Fibroblast of lung (primary cell): ENCODE measurements around the gene PSKH1. TPM values are rescaled to one million over a fixed set of nuclear protein-coding genes. Genes with fewer than 3 reads are reported as not detected.
"Not testable (repeated sequence)": the region's sequence is repeated elsewhere in the genome, so short reads cannot be mapped to it uniquely, and the experiment has no call there.

Experiments
- DNase-seq, 2 donors: peaks; one replicate each; pipeline versions ENCODE4 v3.0.0 to v3.0.0-alpha.2; 2010; ENCODE audit warnings: low read depth in 2 of 2
- H2AFZ ChIP-seq: 2 replicates; pipeline ENCODE4 v1.5.1; 2012; ENCODE audit warnings: low read length, control low read depth, inconsistent platforms
- H3K27ac ChIP-seq: 2 replicates; pipeline ENCODE4 v1.5.1; 2011; ENCODE audit warnings: low read length, control low read depth; ENCODE audit not compliant: insufficient read depth
- H3K27me3 ChIP-seq: 2 replicates; pipeline ENCODE4 v1.5.1; 2011; ENCODE audit warnings: mild to moderate bottlenecking, low read length; ENCODE audit not compliant: control insufficient read depth, insufficient read depth
- H3K36me3 ChIP-seq: 2 replicates; pipeline ENCODE4 v1.5.1; 2011; ENCODE audit warnings: low read length; ENCODE audit not compliant: control insufficient read depth, insufficient read depth
- H3K4me1 ChIP-seq: 2 replicates; pipeline ENCODE4 v1.5.1; 2011; ENCODE audit warnings: low read length; ENCODE audit not compliant: control insufficient read depth, insufficient read depth; ENCODE audit errors: extremely low read depth
- H3K4me2 ChIP-seq: 2 replicates; pipeline ENCODE4 v1.5.1; 2011; ENCODE audit warnings: low read length, control low read depth; ENCODE audit not compliant: insufficient read depth; ENCODE audit errors: extremely low read depth
- H3K4me3 ChIP-seq, 4 experiments: fragments of 200-600 bp in 1 of 4; sonication (generic) in 1 of 4; replicated peaks in 1 of 4; 2 replicates each; pipeline ENCODE4 v1.5.1; 2011 to 2016; ENCODE audit warnings: low read length in 4 of 4, low read depth in 3 of 4, mild to moderate bottlenecking in 3 of 4, control low read depth in 2 of 4, inconsistent platforms in 1 of 4, mixed read lengths in 1 of 4; ENCODE audit not compliant: insufficient read depth in 1 of 4; ENCODE audit errors: control extremely low read depth in 1 of 4
- H3K79me2 ChIP-seq: 2 replicates; pipeline ENCODE4 v1.5.1; 2012; ENCODE audit warnings: mild to moderate bottlenecking, low read length, inconsistent platforms; ENCODE audit not compliant: control insufficient read depth, insufficient read depth
- H3K9ac ChIP-seq: 2 replicates; pipeline ENCODE4 v1.5.1; 2011; ENCODE audit warnings: mild to moderate bottlenecking, low read length, control low read depth; ENCODE audit not compliant: insufficient read depth
- H3K9me3 ChIP-seq: 2 replicates; pipeline ENCODE4 v1.5.1; 2012; ENCODE audit warnings: low read depth, low read length; ENCODE audit not compliant: control insufficient read depth, insufficient read depth
- H4K20me1 ChIP-seq: 2 replicates; pipeline ENCODE4 v1.5.1; 2011; ENCODE audit warnings: low read length; ENCODE audit not compliant: control insufficient read depth, insufficient read depth; ENCODE audit errors: extremely low read depth
- CTCF ChIP-seq, 2 donors: IDR thresholded peaks in 1 of 2; conservative IDR thresholded peaks in 1 of 2; 1 replicate in 1 of 2; 2 replicates in 1 of 2; pipeline ENCODE4 v1.5.1; 2011 to 2012; ENCODE audit warnings: low read length in 2 of 2, control low read depth in 1 of 2, inconsistent platforms in 1 of 2, low read depth in 1 of 2, mild to moderate bottlenecking in 1 of 2
- EZH2 ChIP-seq: IDR thresholded peaks from 2 replicates; pipeline ENCODE4 v1.5.1; 2012; ENCODE audit warnings: low read length, control low read depth, mild to moderate bottlenecking; ENCODE audit errors: missing control alignments
- polyA plus RNA-seq, 2 donors: library from polyadenylated mRNA; depleted of rRNA in 1 of 2; stranded (reverse) in 1 of 2; unstranded in 1 of 2; fragments of >200 nt; gene quantifications; 2 replicates each; pipeline ENCODE4 v1.2.1, GENCODE V29; 2011 to 2012; ENCODE audit warnings: missing spikeins in 1 of 2
- total RNA-seq: library from RNA; depleted of rRNA; stranded (reverse); fragments of >200 nt; gene quantifications from 2 replicates; pipeline ENCODE4 v1.2.1, GENCODE V29; 2014

PSKH1 gene
- total and polyA plus RNA-seq, 2 donors (not counting 1 experiment from before 2014, with no cell fraction given) = 13.4 to 15.4 TPM

- Histone ChIP-seq H3K36me3 (peaks cover 14% of the 10 kb centered on the region), H2AFZ (no peak overlapping the region), H3K4me3 (no peak overlapping the region), H3K9ac (peak overlapping the region; percentile 41), H3K4me1 (peaks cover 34% of the 10 kb centered on the region), H3K27ac (peak overlapping the region; percentile 64), H4K20me1 (peaks cover 3% of the 10 kb centered on the region), H3K4me2 (peak overlapping the region; percentile 30), H3K27me3 (no peaks in the 10 kb centered on the region), H3K9me3 (no peaks in the 10 kb centered on the region), H3K79me2 (peaks cover 68% of the 10 kb centered on the region)
- peak in 1 of 2 donors; percentile 68 for DNase-seq
- TF ChIP-seq CTCF (conservative IDR thresholded peaks at IDR 0.05 in 1 of 2, IDR thresholded peaks at IDR 0.05 in 1 of 2; ENCODE audit: low read depth in 1 of 2, low read length in 2 of 2) (no peak), EZH2 (no peak)
These were observed 30.2 kb upstream of the PSKH1 start for GRCh38 chr16:67862623-67863583.

- not testable (repeated sequence) for H2AFZ ChIP-seq, H4K20me1 ChIP-seq, H3K9me3 ChIP-seq, H3K27me3 ChIP-seq, H3K9ac ChIP-seq, DNase-seq, H3K4me2 ChIP-seq, H3K4me3 ChIP-seq
- H3K27ac ChIP-seq = peak overlapping the region; percentile 64
- peaks cover 58% of the 10 kb centered on the region for H3K79me2 ChIP-seq
- peaks cover 20% of the 10 kb centered on the region for H3K36me3 ChIP-seq
- H3K4me1 ChIP-seq = peaks cover 30% of the 10 kb centered on the region
These were observed 29.0 kb upstream of the PSKH1 start for GRCh38 chr16:67864044-67864443.

- Histone ChIP-seq H3K4me3 (no peak overlapping the region), H3K9ac (no peak overlapping the region), H3K27ac (no peak overlapping the region), H2AFZ (no peak overlapping the region), H3K9me3 (no peaks in the 10 kb centered on the region), H3K36me3 (peaks cover 20% of the 10 kb centered on the region), H3K4me2 (no peak overlapping the region), H3K27me3 (no peaks in the 10 kb centered on the region), H4K20me1 (peaks cover 3% of the 10 kb centered on the region), H3K79me2 (peaks cover 52% of the 10 kb centered on the region), H3K4me1 (peaks cover 30% of the 10 kb centered on the region)
- no peak for TF ChIP-seq CTCF (conservative IDR thresholded peaks at IDR 0.05 in 1 of 2, IDR thresholded peaks at IDR 0.05 in 1 of 2; ENCODE audit: low read depth in 1 of 2, low read length in 2 of 2)
- TF ChIP-seq EZH2 = no peak
- no peak for DNase-seq
These were observed 28.5 kb upstream of the PSKH1 start for GRCh38 chr16:67864594-67864993.
